ENCODE results near the gene NKPD1.

DNA sequence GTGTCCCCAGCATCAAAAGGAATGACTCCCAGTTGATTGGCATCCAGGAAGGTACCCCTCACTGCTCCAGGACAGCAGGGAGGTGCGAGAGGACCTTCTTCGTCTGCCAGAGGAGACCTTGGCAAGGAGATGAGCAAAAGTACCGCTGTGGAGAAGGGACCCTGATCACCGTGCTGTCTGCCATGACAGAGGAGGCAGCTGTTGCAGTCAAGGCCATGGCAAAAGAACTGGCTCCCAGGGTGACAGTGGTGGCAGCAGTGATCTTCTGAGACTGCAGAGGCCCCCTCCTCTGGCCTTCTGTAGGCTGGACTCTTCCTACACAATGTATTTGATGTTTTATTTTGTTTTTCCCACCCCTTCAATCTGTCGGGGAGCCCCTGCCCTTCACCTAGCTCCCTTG lies 32.0 kb downstream of the NKPD1 start:
- TF ChIP-seq, protein P1, sequence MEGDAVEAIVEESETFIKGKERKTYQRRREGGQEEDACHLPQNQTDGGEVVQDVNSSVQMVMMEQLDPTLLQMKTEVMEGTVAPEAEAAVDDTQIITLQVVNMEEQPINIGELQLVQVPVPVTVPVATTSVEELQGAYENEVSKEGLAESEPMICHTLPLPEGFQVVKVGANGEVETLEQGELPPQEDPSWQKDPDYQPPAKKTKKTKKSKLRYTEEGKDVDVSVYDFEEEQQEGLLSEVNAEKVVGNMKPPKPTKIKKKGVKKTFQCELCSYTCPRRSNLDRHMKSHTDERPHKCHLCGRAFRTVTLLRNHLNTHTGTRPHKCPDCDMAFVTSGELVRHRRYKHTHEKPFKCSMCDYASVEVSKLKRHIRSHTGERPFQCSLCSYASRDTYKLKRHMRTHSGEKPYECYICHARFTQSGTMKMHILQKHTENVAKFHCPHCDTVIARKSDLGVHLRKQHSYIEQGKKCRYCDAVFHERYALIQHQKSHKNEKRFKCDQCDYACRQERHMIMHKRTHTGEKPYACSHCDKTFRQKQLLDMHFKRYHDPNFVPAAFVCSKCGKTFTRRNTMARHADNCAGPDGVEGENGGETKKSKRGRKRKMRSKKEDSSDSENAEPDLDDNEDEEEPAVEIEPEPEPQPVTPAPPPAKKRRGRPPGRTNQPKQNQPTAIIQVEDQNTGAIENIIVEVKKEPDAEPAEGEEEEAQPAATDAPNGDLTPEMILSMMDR (IDR thresholded peaks at IDR 0.05): no peak
- no peak for TF ChIP-seq POLR2A (IDR thresholded peaks at IDR 0.05)
